HEK293 (cell line): ENCODE results near the gene NME3.

Experiments
- CTCF ChIA-PET: fragments of 350-600 bp; formaldehyde crosslinking; extraction: SDS; loops from one replicate; lab custom pipeline; 2021; ENCODE audit warnings: antibody characterized with exemption; lab: Yijun Ruan, JAX
- POLR2A ChIA-PET: fragments of 300-600 bp; formaldehyde crosslinking; extraction: SDS; loops from one replicate; lab custom pipeline; 2020; ENCODE audit warnings: antibody characterized with exemption, inconsistent platforms; lab: Yijun Ruan, JAX
- H3K27ac ChIP-seq: fragments of 200-500 bp; sonication (Bioruptor generic); 2 replicates; pipeline ENCODE4 v1.5.1; 2014; ENCODE audit warnings: low read depth, low read length, control low read depth, inconsistent platforms; ENCODE audit errors: extremely low read depth
- H3K36me3 ChIP-seq, 2 experiments: fragments of 200-500 bp in 1 of 2; sonication (Bioruptor generic) in 1 of 2; 1 replicate in 1 of 2; 2 replicates in 1 of 2; pipeline ENCODE4 v1.5.1; 2014 to 2017; ENCODE audit warnings: inconsistent platforms in 2 of 2, low read length in 2 of 2; ENCODE audit not compliant: control insufficient read depth in 2 of 2, insufficient read depth in 1 of 2
- H3K4me1 ChIP-seq: fragments of 200-500 bp; sonication (Bioruptor generic); 2 replicates; pipeline ENCODE4 v1.5.1; 2014; ENCODE audit warnings: mild to moderate bottlenecking, low read length, inconsistent platforms; ENCODE audit not compliant: control insufficient read depth, insufficient read depth
- H3K4me3 ChIP-seq: 2 replicates; pipeline ENCODE4 v1.5.1; 2011; ENCODE audit warnings: low read depth, mild to moderate bottlenecking, control low read depth, low read length, moderate library complexity
- H3K9me3 ChIP-seq: fragments of 200-500 bp; sonication (Bioruptor generic); 2 replicates; pipeline ENCODE4 v1.5.1; 2014; ENCODE audit warnings: low read depth, low read length, inconsistent platforms; ENCODE audit not compliant: control insufficient read depth, insufficient read depth
- HIC1 ChIP-seq: fragments of 450-650 bp; formaldehyde crosslinking; IDR thresholded peaks from 2 replicates; pipeline ENCODE4 v1.5.1; 2016; ENCODE audit warnings: missing biosample characterization, missing genetic modification characterization
- HOXD13 ChIP-seq: sonication (generic); formaldehyde crosslinking; IDR thresholded peaks from 2 replicates; pipeline ENCODE4 v1.8.0; 2022; ENCODE audit warnings: missing genetic modification reagents, borderline replicate concordance
- PRDM10 ChIP-seq: fragments of 450-650 bp; formaldehyde crosslinking; IDR thresholded peaks from 2 replicates; pipeline ENCODE4 v1.5.1; 2016; ENCODE audit warnings: missing biosample characterization, missing genetic modification characterization
- ZBTB26 ChIP-seq: fragments of 450-650 bp; formaldehyde crosslinking; optimal IDR thresholded peaks from 2 replicates; pipeline ENCODE3; 2016; ENCODE audit warnings: missing biosample characterization, mild to moderate bottlenecking, missing genetic modification characterization
- ZIC2 ChIP-seq: fragments of 450-650 bp; formaldehyde crosslinking; IDR thresholded peaks from 2 replicates; pipeline ENCODE4 v1.5.1; 2016; ENCODE audit warnings: missing biosample characterization, missing genetic modification characterization
- ZNF114 ChIP-seq: fragments of 450-650 bp; formaldehyde crosslinking; IDR thresholded peaks from 2 replicates; pipeline ENCODE4 v1.5.0; 2017; ENCODE audit warnings: missing biosample characterization, missing genetic modification characterization
- ZNF16 ChIP-seq: fragments of 450-650 bp; formaldehyde crosslinking; IDR thresholded peaks from 2 replicates; pipeline ENCODE4 v1.5.1; 2016; ENCODE audit warnings: low read depth, missing biosample characterization, missing genetic modification characterization
- ZNF174 ChIP-seq: fragments of 450-650 bp; formaldehyde crosslinking; IDR thresholded peaks from 2 replicates; pipeline ENCODE4 v1.5.0; 2017; ENCODE audit warnings: missing biosample characterization, mild to moderate bottlenecking, missing genetic modification characterization
- ZNF341 ChIP-seq: fragments of 450-650 bp; formaldehyde crosslinking; IDR thresholded peaks from 2 replicates; pipeline ENCODE4; 2016; ENCODE audit warnings: low read depth, missing biosample characterization, missing genetic modification characterization
- ZNF426 ChIP-seq: fragments of 450-650 bp; formaldehyde crosslinking; IDR thresholded peaks from 2 replicates; pipeline ENCODE4 v1.5.1; 2017; ENCODE audit warnings: missing biosample characterization, missing genetic modification characterization, mild to moderate bottlenecking, inconsistent platforms, moderate library complexity
- ZNF529 ChIP-seq: fragments of 450-650 bp; formaldehyde crosslinking; IDR thresholded peaks from 2 replicates; pipeline ENCODE4 v1.5.1; 2017; ENCODE audit warnings: missing genetic modification characterization, missing biosample characterization; ENCODE audit not compliant: insufficient replicate concordance
- ZNF549 ChIP-seq: fragments of 450-650 bp; IDR thresholded peaks from 2 replicates; pipeline ENCODE4 v1.5.1; 2018; ENCODE audit warnings: missing biosample characterization, missing genetic modification characterization, mild to moderate bottlenecking, inconsistent platforms, moderate library complexity
- ZNF670 ChIP-seq: fragments of 450-650 bp; formaldehyde crosslinking; IDR thresholded peaks from 2 replicates; pipeline ENCODE4 v1.5.1; 2016; ENCODE audit warnings: missing biosample characterization, missing genetic modification characterization, low read depth
- ZNF701 ChIP-seq: fragments of 450-650 bp; formaldehyde crosslinking; IDR thresholded peaks from 2 replicates; pipeline ENCODE4 v1.5.1; 2016; ENCODE audit warnings: missing biosample characterization, missing genetic modification characterization
- ZNF785 ChIP-seq: fragments of 450-650 bp; formaldehyde crosslinking; IDR thresholded peaks from 2 replicates; pipeline ENCODE4 v1.5.1; 2016; ENCODE audit warnings: missing biosample characterization, missing genetic modification characterization
- ZSCAN18 ChIP-seq: fragments of 450-650 bp; formaldehyde crosslinking; IDR thresholded peaks from 2 replicates; pipeline ENCODE4 v1.5.1; 2016; ENCODE audit warnings: missing biosample characterization, missing genetic modification characterization

Gene NME3

GRCh38 chr16:1817276-1817589 is 45.9 kb upstream of the NME3 start:
- Histone ChIP-seq H3K4me3 (no peak overlapping the region), H3K27ac (no peak overlapping the region), H3K9me3 (no peaks in the 10 kb centered on the region), H3K36me3 (peaks cover 0 to 69% of the 10 kb centered on the region in 2 experiments; a peak in 2 of 3 replicates), H3K4me1 (no peaks in the 10 kb centered on the region)
- TF ChIP-seq ZIC2 (tag by site-specific recombination) = no peak
- TF ChIP-seq ZNF549 (tag by site-specific recombination) = no peak
- no peak for TF ChIP-seq ZNF114
- no peak for TF ChIP-seq ZNF174 (tag by site-specific recombination)
- no peak for TF ChIP-seq ZNF785 (tag by site-specific recombination)
- TF ChIP-seq ZNF16 (tag by site-specific recombination) = no peak
- TF ChIP-seq ZNF426 = no peak
- TF ChIP-seq ZSCAN18 = no peak
- no peak for TF ChIP-seq ZNF341
- TF ChIP-seq ZNF670 (tag by site-specific recombination) = no peak
- TF ChIP-seq ZBTB26 = no peak
- POLR2A ChIA-PET = interaction anchor here (0.7 to 0.8 kb wide), 2 partner anchors 35 to 1175 kb away, joined by 3 read pairs; partner anchors contain the start of genes NUBP2 and SPSB3
- CTCF ChIA-PET = no interaction called here

GRCh38 chr16:1816396-1817275 is 45.3 kb upstream of the NME3 start:
- H3K27ac ChIP-seq = no peak overlapping the region
- peaks cover 0 to 65% of the 10 kb centered on the region in 2 experiments; a peak in 2 of 3 replicates for H3K36me3 ChIP-seq
- no peaks in the 10 kb centered on the region for H3K9me3 ChIP-seq
- no peak for TF ChIP-seq ZNF529 (tag by site-specific recombination)
- TF ChIP-seq ZNF701 (tag by site-specific recombination) = no peak
- no peak for TF ChIP-seq HIC1
- TF ChIP-seq, all 188 proteins: peak for 0
- H3K4me3 ChIP-seq = no peak overlapping the region
- ChIA-PET POLR2A (interaction anchor here (0.7 to 0.8 kb wide), 2 partner anchors 34 to 1174 kb away, joined by 3 read pairs; partner anchors contain the start of genes NUBP2 and SPSB3), CTCF (interaction anchor here (0.5 kb wide), 1 partner anchor 1040 kb away, joined by 5 read pairs; no protein-coding TSS in a partner anchor)
- no peaks in the 10 kb centered on the region for H3K4me1 ChIP-seq

- POLR2A ChIA-PET = no interaction called here
- peaks cover 0 to 61% of the 10 kb centered on the region in 2 experiments; a peak in 2 of 3 replicates for H3K36me3 ChIP-seq
- TF ChIP-seq HOXD13 (no peak), PRDM10 (tag by site-specific recombination) (peak; percentile 52)
- TF ChIP-seq, all 188 proteins: peak for 1
- CTCF ChIA-PET = interaction anchor here (0.7 kb wide), 1 partner anchor 16 kb away, joined by 3 read pairs; no protein-coding TSS in a partner anchor
- Histone ChIP-seq H3K27ac (no peak overlapping the region), H3K4me1 (no peaks in the 10 kb centered on the region), H3K9me3 (no peaks in the 10 kb centered on the region), H3K4me3 (no peak overlapping the region)
Observed at GRCh38 chr16:1815461-1815860, 44.1 kb upstream of the NME3 start.
